Measurements from ENCODE around the gene SMOC1. TPM values are rescaled to one million over a fixed set of nuclear protein-coding genes. Genes with fewer than 3 reads are reported as not detected.

The SMOC1 gene
- total RNA-seq, 1 experiment from 2014 or later: 22.9 TPM

- Mint-ChIP-seq H3K27ac (ENCODE audit: low read depth, unreplicated experiment) (no peak overlapping the region), H3K27me3 (ENCODE audit: insufficient read depth, unreplicated experiment) (no peaks in the 10 kb centered on the region), H3K36me3 (ENCODE audit: insufficient read depth, unreplicated experiment) (no peaks in the 10 kb centered on the region), H3K4me3 (ENCODE audit: unreplicated experiment) (no peak overlapping the region), H3K4me1 (ENCODE audit: insufficient read depth, unreplicated experiment) (peaks cover 15% of the 10 kb centered on the region), H3K9me3 (ENCODE audit: unreplicated experiment) (no peaks in the 10 kb centered on the region)
- POLR2A ChIA-PET: interaction anchor here (0.6 kb wide), 1 partner anchor 137 kb away, joined by 3 read pairs; the partner anchor contains the start of gene SRSF5
- CTCF ChIA-PET: no interaction called here
- no peak for TF ChIP-seq CTCF (IDR thresholded peaks at IDR 0.05; ENCODE audit: unreplicated experiment)
- intact Hi-C loops (cut with micrococcal nuclease): no loop called here
- BruUV-seq (replicated peaks): no TSS peak
- DNase-seq (ENCODE audit: unreplicated experiment): no peak
Measured at GRCh38 chr14:69904246-69904645, 25.0 kb downstream of the SMOC1 start.

- CTCF ChIA-PET: no interaction called here
- POLR2A ChIA-PET: no interaction called here
- no peak overlapping the region for H3K4me3 Mint-ChIP-seq (ENCODE audit: unreplicated experiment)
- no peak overlapping the region for H3K27ac Mint-ChIP-seq (ENCODE audit: low read depth, unreplicated experiment)
- no peak for DNase-seq (ENCODE audit: unreplicated experiment)
- intact Hi-C loops (cut with micrococcal nuclease): no loop called here
- no peaks in the 10 kb centered on the region for H3K9me3 Mint-ChIP-seq (ENCODE audit: unreplicated experiment)
- H3K4me1 Mint-ChIP-seq (ENCODE audit: insufficient read depth, unreplicated experiment): peaks cover 9% of the 10 kb centered on the region
- H3K36me3 Mint-ChIP-seq (ENCODE audit: insufficient read depth, unreplicated experiment): no peaks in the 10 kb centered on the region
- no peak for TF ChIP-seq CTCF (IDR thresholded peaks at IDR 0.05; ENCODE audit: unreplicated experiment)
- H3K27me3 Mint-ChIP-seq (ENCODE audit: insufficient read depth, unreplicated experiment): no peaks in the 10 kb centered on the region
- no TSS peak for BruUV-seq (replicated peaks)
Measured at GRCh38 chr14:69906201-69906600, 27.0 kb downstream of the SMOC1 start.

- POLR2A ChIA-PET: interaction anchor here (1.0 to 1.6 kb wide), 2 partner anchors 8 to 14 kb away, joined by 3 to 4 read pairs; no protein-coding TSS in a partner anchor
- BruUV-seq (replicated peaks): no TSS peak
- no peaks in the 10 kb centered on the region for H3K36me3 Mint-ChIP-seq (ENCODE audit: insufficient read depth, unreplicated experiment)
- H3K9me3 Mint-ChIP-seq (ENCODE audit: unreplicated experiment): peaks cover under 1% of the 10 kb centered on the region
- no peak overlapping the region for H3K4me3 Mint-ChIP-seq (ENCODE audit: unreplicated experiment)
- no peak for DNase-seq (ENCODE audit: unreplicated experiment)
- no peaks in the 10 kb centered on the region for H3K4me1 Mint-ChIP-seq (ENCODE audit: insufficient read depth, unreplicated experiment)
- TF ChIP-seq CTCF (IDR thresholded peaks at IDR 0.05; ENCODE audit: unreplicated experiment): no peak
- no peaks in the 10 kb centered on the region for H3K27me3 Mint-ChIP-seq (ENCODE audit: insufficient read depth, unreplicated experiment)
- H3K27ac Mint-ChIP-seq (ENCODE audit: low read depth, unreplicated experiment): no peak overlapping the region
- intact Hi-C loops (cut with micrococcal nuclease): no loop called here
- CTCF ChIA-PET: interaction anchor here (0.6 kb wide), 2 partner anchors 12 to 14 kb away, joined by 3 to 4 read pairs; no protein-coding TSS in a partner anchor
Measured at GRCh38 chr14:69909826-69910550, 30.8 kb downstream of the SMOC1 start.

- DNase-seq (ENCODE audit: unreplicated experiment): no peak
- H3K27me3 Mint-ChIP-seq (ENCODE audit: insufficient read depth, unreplicated experiment): no peaks in the 10 kb centered on the region
- TF ChIP-seq CTCF (IDR thresholded peaks at IDR 0.05; ENCODE audit: unreplicated experiment): no peak
- BruUV-seq (replicated peaks): no TSS peak
- no peak overlapping the region for H3K27ac Mint-ChIP-seq (ENCODE audit: low read depth, unreplicated experiment)
- no peaks in the 10 kb centered on the region for H3K36me3 Mint-ChIP-seq (ENCODE audit: insufficient read depth, unreplicated experiment)
- ChIA-PET POLR2A (interaction anchor here (1.0 to 1.6 kb wide), 2 partner anchors 9 to 14 kb away, joined by 3 to 4 read pairs; no protein-coding TSS in a partner anchor), CTCF (no interaction called here)
- H3K4me3 Mint-ChIP-seq (ENCODE audit: unreplicated experiment): no peak overlapping the region
- intact Hi-C loops (cut with micrococcal nuclease): no loop called here
- peaks cover 9% of the 10 kb centered on the region for H3K9me3 Mint-ChIP-seq (ENCODE audit: unreplicated experiment)
- H3K4me1 Mint-ChIP-seq (ENCODE audit: insufficient read depth, unreplicated experiment): peaks cover 9% of the 10 kb centered on the region
Measured at GRCh38 chr14:69910871-69911270, 31.7 kb downstream of the SMOC1 start.
